HepG2 (cell line): Measurements from ENCODE around the gene RHOG. TPM values are rescaled to one million over a fixed set of nuclear protein-coding genes. Genes with fewer than 3 reads are reported as not detected.

Source experiments
- ATF7-NPFF ChIP-seq: sonication (generic); formaldehyde crosslinking; IDR thresholded peaks from 2 replicates; pipeline ENCODE4 v1.8.1; 2023; ENCODE audit warnings: mild to moderate bottlenecking, low read depth, missing genetic modification reagents, moderate library complexity
- BHLHE40 ChIP-seq: IDR thresholded peaks from 2 replicates; pipeline ENCODE4 v1.6.1; 2011; ENCODE audit warnings: low read length, improper control_type of control experiment
- CEBPB ChIP-seq: IDR thresholded peaks from 2 replicates; pipeline ENCODE4 v1.6.1; 2011; ENCODE audit warnings: low read depth, low read length, improper control_type of control experiment, borderline replicate concordance
- FOXO4 ChIP-seq: sonication (generic); formaldehyde crosslinking; conservative IDR thresholded peaks from 2 replicates; pipeline ENCODE4 v1.8.1; 2023; ENCODE audit warnings: missing genetic modification reagents
- HBP1 ChIP-seq: IDR thresholded peaks from 2 replicates; pipeline ENCODE4 v1.6.1; 2016; ENCODE audit warnings: low read depth, control low read depth
- HDAC1 ChIP-seq: sonication (generic); formaldehyde crosslinking; IDR thresholded peaks from 2 replicates; pipeline ENCODE4 v1.5.1; 2020; ENCODE audit warnings: mild to moderate bottlenecking, missing genetic modification reagents
- HIC2 ChIP-seq: sonication (generic); formaldehyde crosslinking; IDR thresholded peaks from 2 replicates; pipeline ENCODE4 v1.9.0; 2022; ENCODE audit warnings: low read depth, missing genetic modification reagents
- IRF9 ChIP-seq: sonication (generic); formaldehyde crosslinking; IDR thresholded peaks from 2 replicates; pipeline ENCODE4 v1.8.0; 2022; ENCODE audit warnings: missing genetic modification reagents, mild to moderate bottlenecking, borderline replicate concordance
- MED1 ChIP-seq: sonication (generic); formaldehyde crosslinking; IDR thresholded peaks from 2 replicates; pipeline ENCODE4 v1.4.0; 2020; ENCODE audit warnings: missing genetic modification reagents
- POLR2AphosphoS5 ChIP-seq: IDR thresholded peaks from 2 replicates; pipeline ENCODE4 v1.6.1; 2012; ENCODE audit warnings: low read depth, low read length
- RAD21 ChIP-seq: fragments of 450-650 bp; formaldehyde crosslinking; IDR thresholded peaks from 2 replicates; pipeline ENCODE4 v1.5.0; 2020; ENCODE audit warnings: mild to moderate bottlenecking
- RAD51 ChIP-seq: fragments of 450-650 bp; IDR thresholded peaks from 2 replicates; pipeline ENCODE4 v1.6.1; 2016; ENCODE audit warnings: borderline replicate concordance
- SNAPC2 ChIP-seq: sonication (generic); formaldehyde crosslinking; IDR thresholded peaks from 2 replicates; pipeline ENCODE4 v1.8.1; 2022; ENCODE audit warnings: mild to moderate bottlenecking, missing genetic modification reagents
- THRA ChIP-seq: sonication (generic); formaldehyde crosslinking; IDR thresholded peaks from 2 replicates; pipeline ENCODE4 v1.4.0; 2020; ENCODE audit warnings: missing genetic modification reagents, borderline replicate concordance
- ZBTB21 ChIP-seq: sonication (generic); formaldehyde crosslinking; IDR thresholded peaks from 2 replicates; pipeline ENCODE4 v1.4.0; 2020; ENCODE audit warnings: missing genetic modification reagents
- ZBTB7A ChIP-seq: sonication (generic); formaldehyde crosslinking; IDR thresholded peaks from 2 replicates; pipeline ENCODE4 v1.8.0; 2022; ENCODE audit warnings: mild to moderate bottlenecking, missing genetic modification reagents
- ZNF17 ChIP-seq: sonication (generic); formaldehyde crosslinking; IDR thresholded peaks from 2 replicates; pipeline ENCODE4 v1.5.0; 2020; ENCODE audit warnings: mild to moderate bottlenecking, missing genetic modification reagents
- ZNF18 ChIP-seq: sonication (generic); formaldehyde crosslinking; IDR thresholded peaks from 2 replicates; pipeline ENCODE4 v1.8.0; 2022; ENCODE audit warnings: mild to moderate bottlenecking, missing genetic modification reagents; ENCODE audit not compliant: insufficient replicate concordance
- ZNF24 ChIP-seq: fragments of 450-650 bp; IDR thresholded peaks from 2 replicates; pipeline ENCODE4 v1.6.1; 2017; ENCODE audit warnings: antibody characterized with exemption, mild to moderate bottlenecking
- ZNF331 ChIP-seq: sonication (generic); formaldehyde crosslinking; IDR thresholded peaks from 2 replicates; pipeline ENCODE4 v1.4.0; 2020; ENCODE audit warnings: missing genetic modification reagents
- ZNF343 ChIP-seq: sonication (generic); formaldehyde crosslinking; IDR thresholded peaks from 2 replicates; pipeline ENCODE4 v1.4.0; 2020; ENCODE audit warnings: mild to moderate bottlenecking, missing genetic modification reagents
- ZNF674 ChIP-seq: sonication (generic); formaldehyde crosslinking; IDR thresholded peaks from 2 replicates; pipeline ENCODE4 v1.5.0; 2020; ENCODE audit warnings: low read depth, mild to moderate bottlenecking, missing genetic modification reagents
- ZNF777 ChIP-seq: sonication (generic); formaldehyde crosslinking; IDR thresholded peaks from 2 replicates; pipeline ENCODE4 v1.4.0; 2020; ENCODE audit warnings: missing genetic modification reagents
- polyA plus RNA-seq, 8 experiments: library from polyadenylated mRNA; depleted of rRNA in 3 of 8; stranded (reverse) in 7 of 8; unstranded in 1 of 8; fragments of >200 nt; fragmentation: Illumina TruSeq in 4 of 8; extraction: Trizol in 4 of 8; gene quantifications; 2 replicates each; pipeline versions ENCODE4 v1.2.1 to v1.2.3, GENCODE V29; 2011 to 2016; ENCODE audit warnings: low read depth in 4 of 8, missing spikeins in 1 of 8, mixed read lengths in 1 of 8; ENCODE audit not compliant: insufficient read depth in 1 of 8
- total RNA-seq, 5 experiments: library from RNA; depleted of rRNA; stranded (reverse); fragments of >200 nt; fragmentation: Illumina TruSeq; extraction: Trizol; gene quantifications; 2 replicates each; pipeline ENCODE4 v1.2.3, GENCODE V29; 2016; ENCODE audit warnings: low read depth in 1 of 5

The RHOG gene
- total and polyA plus RNA-seq, 2 of the 13 experiments (the other 11 are each of a cell fraction or from before 2014, with no cell fraction given): 7.7 to 23.4 TPM

GRCh38 chr11:3854660-3854976 is 13.9 kb upstream of the RHOG start (continued):
- TF ChIP-seq ZNF18 (CRISPR knock-in tag) (peak; percentile 72), HBP1 (peak; percentile 4; the same call in 1 of the 2 replicates), BHLHE40 (0 out of 2 replicates have a peak, but pooled peaks have one; percentile 8), RAD21 (CRISPR knock-in tag) (no peak), ZNF674 (CRISPR knock-in tag) (no peak), ZNF24 (no peak), CEBPB (no peak), THRA (no peak), HDAC1 (CRISPR knock-in tag) (no peak), HIC2 (no peak), ZNF343 (no peak), ZBTB21 (CRISPR knock-in tag) (no peak), FOXO4 (no peak), IRF9 (no peak), ZNF777 (CRISPR knock-in tag) (no peak), ATF7-NPFF (CRISPR knock-in tag) (no peak), ZNF17 (CRISPR knock-in tag) (no peak), RAD51 (no peak), POLR2AphosphoS5 (no peak), SNAPC2 (CRISPR knock-in tag) (no peak), ZNF331 (CRISPR knock-in tag) (no peak), ZBTB7A (CRISPR knock-in tag) (no peak; the same call in 1 of the 2 replicates), MED1 (CRISPR knock-in tag) (no peak)
